ENCODE measurements around the gene CACNA1F. TPM values are rescaled to one million over a fixed set of nuclear protein-coding genes. Genes with fewer than 3 reads are reported as not detected.

Gene CACNA1F
- total RNA-seq, 1 donor from 2014 or later, result 4.9 TPM

DNA sequence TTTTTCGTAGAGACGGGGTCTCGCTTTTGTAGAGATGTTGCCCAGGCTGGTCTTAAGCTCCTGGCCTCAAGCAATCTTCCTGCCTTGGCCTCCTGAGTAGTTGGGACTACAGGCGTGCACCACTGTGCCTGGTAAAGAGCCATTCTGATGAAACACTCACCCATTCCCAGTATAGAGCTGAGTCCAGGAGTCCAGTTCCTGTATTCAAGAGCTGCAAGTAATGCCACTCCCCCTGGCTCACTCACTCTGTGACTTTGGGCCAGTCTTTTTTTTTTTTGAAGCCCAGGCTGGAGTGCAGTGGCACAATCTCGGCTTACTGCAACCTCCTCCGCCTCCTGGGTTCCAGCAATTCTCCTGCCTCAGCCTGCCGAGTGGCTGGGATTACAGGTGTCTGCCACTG, 5.6 kb upstream of the CACNA1F start:
- H3K79me2 ChIP-seq (ENCODE audit: low read depth), result peaks cover 6% of the 10 kb centered on the region
- Mint-ChIP-seq H3K27me3 (ENCODE audit: insufficient read depth, low read depth) (peaks cover 2% of the 10 kb centered on the region), H3K27ac (no peak overlapping the region), H3K4me1 (peaks cover 5% of the 10 kb centered on the region), H3K4me3 (no peak overlapping the region), H3K9me3 (peaks cover 18% of the 10 kb centered on the region), H3K36me3 (peaks cover 4% of the 10 kb centered on the region)
- H3F3A ChIP-seq (ENCODE audit: low read depth), result no peaks in the 10 kb centered on the region
- H3K36me3 ChIP-seq, result no peaks in the 10 kb centered on the region
- DNase-seq (ENCODE audit: low spot score), result no peak
- no peak overlapping the region for H2AFZ ChIP-seq (replicated peaks)
- H4K20me1 ChIP-seq (ENCODE audit: low read depth), result no peaks in the 10 kb centered on the region
- H3K27me3 ChIP-seq, result no peaks in the 10 kb centered on the region
- no peaks in the 10 kb centered on the region for H3K9me3 ChIP-seq (ENCODE audit: low read depth)
- peaks cover 3% of the 10 kb centered on the region for H3K4me1 ChIP-seq
- TF ChIP-seq EZH2phosphoT487 (IDR thresholded peaks at IDR 0.05) (no peak), EZH2 (IDR thresholded peaks at IDR 0.05) (no peak)
- TF ChIP-seq, protein P1, sequence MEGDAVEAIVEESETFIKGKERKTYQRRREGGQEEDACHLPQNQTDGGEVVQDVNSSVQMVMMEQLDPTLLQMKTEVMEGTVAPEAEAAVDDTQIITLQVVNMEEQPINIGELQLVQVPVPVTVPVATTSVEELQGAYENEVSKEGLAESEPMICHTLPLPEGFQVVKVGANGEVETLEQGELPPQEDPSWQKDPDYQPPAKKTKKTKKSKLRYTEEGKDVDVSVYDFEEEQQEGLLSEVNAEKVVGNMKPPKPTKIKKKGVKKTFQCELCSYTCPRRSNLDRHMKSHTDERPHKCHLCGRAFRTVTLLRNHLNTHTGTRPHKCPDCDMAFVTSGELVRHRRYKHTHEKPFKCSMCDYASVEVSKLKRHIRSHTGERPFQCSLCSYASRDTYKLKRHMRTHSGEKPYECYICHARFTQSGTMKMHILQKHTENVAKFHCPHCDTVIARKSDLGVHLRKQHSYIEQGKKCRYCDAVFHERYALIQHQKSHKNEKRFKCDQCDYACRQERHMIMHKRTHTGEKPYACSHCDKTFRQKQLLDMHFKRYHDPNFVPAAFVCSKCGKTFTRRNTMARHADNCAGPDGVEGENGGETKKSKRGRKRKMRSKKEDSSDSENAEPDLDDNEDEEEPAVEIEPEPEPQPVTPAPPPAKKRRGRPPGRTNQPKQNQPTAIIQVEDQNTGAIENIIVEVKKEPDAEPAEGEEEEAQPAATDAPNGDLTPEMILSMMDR (IDR thresholded peaks at IDR 0.05), result no peak
- H3K9ac ChIP-seq, result no peak overlapping the region
- H3K4me2 ChIP-seq, result no peak overlapping the region
- no peak overlapping the region for H3K27ac ChIP-seq
- H3K4me3 ChIP-seq, result no peak overlapping the region

DNA sequence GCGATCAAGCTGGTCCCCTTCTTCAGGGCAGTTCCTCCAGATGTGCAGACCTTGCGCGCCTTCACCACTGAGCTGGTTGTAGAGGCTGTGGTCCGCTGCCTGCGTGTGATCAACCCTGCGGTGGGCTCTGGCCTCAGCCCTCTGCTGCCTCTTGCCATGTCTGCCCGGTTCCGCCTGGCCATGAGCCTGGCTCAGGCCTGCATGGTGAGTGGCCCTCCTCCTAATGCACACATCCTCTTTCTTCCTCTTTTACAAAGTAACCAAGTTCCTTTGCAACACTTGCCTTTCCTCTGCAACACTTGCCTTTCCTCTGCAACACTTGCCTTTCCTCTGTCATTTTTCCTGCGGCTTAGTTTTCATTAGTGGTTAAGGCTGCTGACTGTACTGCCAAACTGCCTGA, 3.9 kb upstream of the CACNA1F start:
- Histone ChIP-seq H3K36me3 (no peaks in the 10 kb centered on the region), H2AFZ (replicated peaks) (no peak overlapping the region), H3K9me3 (ENCODE audit: low read depth) (no peaks in the 10 kb centered on the region), H3K4me2 (no peak overlapping the region), H3K27ac (no peak overlapping the region), H3K9ac (no peak overlapping the region), H3K4me3 (no peak overlapping the region), H3F3A (ENCODE audit: low read depth) (no peaks in the 10 kb centered on the region), H3K4me1 (peaks cover 3% of the 10 kb centered on the region), H3K79me2 (ENCODE audit: low read depth) (peaks cover 6% of the 10 kb centered on the region), H3K27me3 (no peaks in the 10 kb centered on the region), H4K20me1 (ENCODE audit: low read depth) (no peaks in the 10 kb centered on the region)
- H3K36me3 Mint-ChIP-seq, result peaks cover 1% of the 10 kb centered on the region
- no peak overlapping the region for H3K27ac Mint-ChIP-seq
- peak overlapping the region; percentile 93 for H3K4me3 Mint-ChIP-seq
- peaks cover 17% of the 10 kb centered on the region for H3K9me3 Mint-ChIP-seq
- H3K27me3 Mint-ChIP-seq (ENCODE audit: insufficient read depth, low read depth), result peaks cover 4% of the 10 kb centered on the region
- no peak for DNase-seq (ENCODE audit: low spot score)
- H3K4me1 Mint-ChIP-seq, result peaks cover 7% of the 10 kb centered on the region
- TF ChIP-seq, protein P1 (IDR thresholded peaks at IDR 0.05), result no peak
- TF ChIP-seq EZH2 (IDR thresholded peaks at IDR 0.05), result no peak
- no peak for TF ChIP-seq EZH2phosphoT487 (IDR thresholded peaks at IDR 0.05)

DNA sequence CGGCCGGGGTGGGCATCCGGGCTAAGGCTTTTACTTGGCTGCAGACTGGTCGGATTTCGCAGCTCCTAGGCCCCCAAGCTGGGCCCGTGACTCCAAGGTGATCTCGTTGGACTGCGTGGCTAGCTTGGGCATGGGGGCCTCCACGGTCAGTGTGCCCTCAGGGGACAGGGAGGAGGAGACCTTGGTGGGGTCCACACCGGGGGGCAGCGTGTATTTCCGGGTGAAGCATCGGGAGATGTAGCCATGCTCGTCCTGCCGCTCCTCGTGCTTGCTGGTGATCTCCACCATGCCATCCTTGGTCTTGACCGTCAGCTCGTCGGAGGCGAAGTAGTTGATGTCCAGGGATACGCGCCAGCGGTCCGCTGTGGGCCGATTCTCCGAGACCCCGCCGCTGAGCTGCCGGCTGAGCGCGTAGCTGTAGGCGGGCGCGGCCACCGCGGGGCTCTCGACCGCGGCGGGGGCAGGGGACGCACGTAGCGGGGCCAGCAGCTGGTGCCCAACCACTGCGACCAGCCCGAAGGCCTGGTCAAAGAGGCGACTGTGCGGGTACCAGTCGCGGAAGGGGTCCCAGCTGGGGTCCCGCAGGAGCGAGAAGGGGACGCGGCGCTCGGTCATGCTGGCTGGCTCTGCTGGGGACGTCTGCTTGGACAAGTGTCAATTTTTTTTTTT, 881 bp upstream of the CACNA1F start:
- Histone ChIP-seq H3K9me3 (ENCODE audit: low read depth) (no peaks in the 10 kb centered on the region), H3K4me3 (no peak overlapping the region), H3K4me1 (peaks cover 3% of the 10 kb centered on the region), H3K9ac (no peak overlapping the region), H3K27me3 (no peaks in the 10 kb centered on the region), H3K36me3 (no peaks in the 10 kb centered on the region), H3K27ac (no peak overlapping the region), H4K20me1 (ENCODE audit: low read depth) (no peaks in the 10 kb centered on the region), H2AFZ (replicated peaks) (no peak overlapping the region), H3K4me2 (no peak overlapping the region), H3K79me2 (ENCODE audit: low read depth) (peaks cover 6% of the 10 kb centered on the region), H3F3A (ENCODE audit: low read depth) (no peaks in the 10 kb centered on the region)
- Mint-ChIP-seq H3K27ac (no peak overlapping the region), H3K4me1 (peaks cover 7% of the 10 kb centered on the region), H3K36me3 (no peaks in the 10 kb centered on the region), H3K4me3 (no peak overlapping the region), H3K27me3 (ENCODE audit: insufficient read depth, low read depth) (peaks cover 10% of the 10 kb centered on the region), H3K9me3 (peaks cover 16% of the 10 kb centered on the region)
- no peak for TF ChIP-seq EZH2 (IDR thresholded peaks at IDR 0.05)
- no peak for TF ChIP-seq EZH2phosphoT487 (IDR thresholded peaks at IDR 0.05)
- TF ChIP-seq, protein P1 (IDR thresholded peaks at IDR 0.05), result no peak
- no peak for DNase-seq (ENCODE audit: low spot score)
